Measurements from ENCODE around the gene SYP. TPM values are rescaled to one million over a fixed set of nuclear protein-coding genes. Genes with fewer than 3 reads are reported as not detected.

The SYP gene
- total RNA-seq, 1 experiment from 2014 or later = 0.44 TPM

GRCh38 chrX:49212861-49213260 is 12.9 kb upstream of the SYP start:
- Histone ChIP-seq H3F3A (ENCODE audit: insufficient read depth, low read depth) (no peaks in the 10 kb centered on the region), H4K20me1 (ENCODE audit: insufficient read depth) (no peaks in the 10 kb centered on the region), H3K27ac (no peak overlapping the region), H3K79me2 (ENCODE audit: low read depth) (no peaks in the 10 kb centered on the region), H3K4me1 (replicated peaks; ENCODE audit: insufficient read depth) (no peaks in the 10 kb centered on the region), H3K4me3 (no peak overlapping the region), H3K9me2 (ENCODE audit: insufficient read depth) (no peaks in the 10 kb centered on the region), H3K36me3 (ENCODE audit: low read depth) (no peaks in the 10 kb centered on the region), H2AFZ (no peak overlapping the region), H3K9me3 (ENCODE audit: insufficient read depth, low read depth) (no peaks in the 10 kb centered on the region), H3K4me2 (no peak overlapping the region), H3K27me3 (ENCODE audit: insufficient read depth, low read depth) (peaks cover 3% of the 10 kb centered on the region; the same call in 1 of the 2 replicates)
- no peak for DNase-seq
- intact Hi-C loops (cut with micrococcal nuclease; ENCODE audit: unreplicated experiment) = no loop called here
- ChIA-PET CTCF (no interaction called here), POLR2A (ENCODE audit: unreplicated experiment) (no interaction called here)
- no peak for TF ChIP-seq CTCF (conservative IDR thresholded peaks at IDR 0.05)
- no peak for TF ChIP-seq EZH2 (IDR thresholded peaks at IDR 0.05; ENCODE audit: low read depth)
- no TSS peak for BruUV-seq (replicated peaks)

- Histone ChIP-seq H2AFZ (no peak overlapping the region), H3K79me2 (ENCODE audit: low read depth) (no peaks in the 10 kb centered on the region), H3K9me2 (ENCODE audit: insufficient read depth) (no peaks in the 10 kb centered on the region), H4K20me1 (ENCODE audit: insufficient read depth) (no peaks in the 10 kb centered on the region), H3K9me3 (ENCODE audit: insufficient read depth, low read depth) (no peaks in the 10 kb centered on the region), H3K27ac (no peak overlapping the region), H3K4me1 (replicated peaks; ENCODE audit: insufficient read depth) (no peaks in the 10 kb centered on the region), H3K4me2 (no peak overlapping the region), H3F3A (ENCODE audit: insufficient read depth, low read depth) (no peaks in the 10 kb centered on the region), H3K27me3 (ENCODE audit: insufficient read depth, low read depth) (peaks cover 3% of the 10 kb centered on the region; the same call in 1 of the 2 replicates), H3K4me3 (no peak overlapping the region), H3K36me3 (ENCODE audit: low read depth) (no peaks in the 10 kb centered on the region)
- no peak for TF ChIP-seq CTCF (conservative IDR thresholded peaks at IDR 0.05)
- TF ChIP-seq EZH2 (IDR thresholded peaks at IDR 0.05; ENCODE audit: low read depth) = no peak
- BruUV-seq (replicated peaks) = no TSS peak
- POLR2A ChIA-PET (ENCODE audit: unreplicated experiment) = no interaction called here
- DNase-seq = no peak
- intact Hi-C loops (cut with micrococcal nuclease; ENCODE audit: unreplicated experiment) = no loop called here
- CTCF ChIA-PET = no interaction called here
These were observed 12.2 kb upstream of the SYP start for GRCh38 chrX:49212209-49212608.

- H3K27me3 ChIP-seq (ENCODE audit: insufficient read depth, low read depth) = peaks cover 3% of the 10 kb centered on the region; the same call in 1 of the 2 replicates
- H3K9me2 ChIP-seq (ENCODE audit: insufficient read depth) = no peaks in the 10 kb centered on the region
- CTCF ChIA-PET = no interaction called here
- POLR2A ChIA-PET (ENCODE audit: unreplicated experiment) = no interaction called here
- no peak for DNase-seq
- no peaks in the 10 kb centered on the region for H3K36me3 ChIP-seq (ENCODE audit: low read depth)
- no peak overlapping the region for H2AFZ ChIP-seq
- H3K4me2 ChIP-seq = no peak overlapping the region
- H3K27ac ChIP-seq = no peak overlapping the region
- H4K20me1 ChIP-seq (ENCODE audit: insufficient read depth) = no peaks in the 10 kb centered on the region
- H3K9me3 ChIP-seq (ENCODE audit: insufficient read depth, low read depth) = no peaks in the 10 kb centered on the region
- TF ChIP-seq CTCF (conservative IDR thresholded peaks at IDR 0.05) (no peak), EZH2 (IDR thresholded peaks at IDR 0.05; ENCODE audit: low read depth) (no peak)
- no TSS peak for BruUV-seq (replicated peaks)
- intact Hi-C loops (cut with micrococcal nuclease; ENCODE audit: unreplicated experiment) = no loop called here
- no peaks in the 10 kb centered on the region for H3K4me1 ChIP-seq (replicated peaks; ENCODE audit: insufficient read depth)
- H3K4me3 ChIP-seq = no peak overlapping the region
- no peaks in the 10 kb centered on the region for H3F3A ChIP-seq (ENCODE audit: insufficient read depth, low read depth)
- H3K79me2 ChIP-seq (ENCODE audit: low read depth) = no peaks in the 10 kb centered on the region
These were observed 11.1 kb upstream of the SYP start for GRCh38 chrX:49211074-49211473.
